OCI-LY7 (cell line): ENCODE data around the gene ENGASE. TPM values are rescaled to one million over a fixed set of nuclear protein-coding genes. Genes with fewer than 3 reads are reported as not detected.

Experiments used
- BruUV-seq: library from RNA; stranded (reverse); fragments of 400-500 nt; replicated peaks from 2 replicates; lab custom pipeline; 2021; lab: Mats Ljungman, UMichigan
- CTCF ChIA-PET: fragments of 300-600 bp; sonication (Branson Sonifier 250); formaldehyde crosslinking; loops from one replicate; lab custom pipeline; 2022; ENCODE audit warnings: antibody characterized with exemption; ENCODE audit not compliant: unreplicated experiment; lab: Charles Lee
- POLR2A ChIA-PET: fragments of 300-600 bp; sonication (Branson Sonifier 250); formaldehyde crosslinking; loops from one replicate; lab custom pipeline; 2022; ENCODE audit warnings: antibody characterized with exemption; lab: Charles Lee
- DNase-seq: peaks from one replicate; pipeline ENCODE4 v3.0.0-alpha.2; 2015; ENCODE audit warnings: low spot score
- H2AFZ ChIP-seq: fragments of 200-600 bp; sonication (generic), shearing (Covaris generic); 2 replicates; pipeline ENCODE4 v1.6.1; 2014; ENCODE audit warnings: mild to moderate bottlenecking, antibody characterized with exemption, low read length, moderate library complexity
- H3K27ac ChIP-seq: fragments of 200-600 bp; sonication (generic); 2 replicates; pipeline ENCODE4 v1.5.1; 2014; ENCODE audit warnings: mixed run types, low read depth, mild to moderate bottlenecking, moderate library complexity, low read length, inconsistent platforms; ENCODE audit not compliant: poor library complexity, severe bottlenecking
- H3K36me3 ChIP-seq: fragments of 200-600 bp; sonication (generic); 2 replicates; pipeline ENCODE4 v1.6.1; 2014; ENCODE audit warnings: mild to moderate bottlenecking, antibody characterized with exemption, low read length, moderate library complexity, mixed read lengths; ENCODE audit not compliant: insufficient read depth
- H3K4me1 ChIP-seq: fragments of 200-600 bp; sonication (generic); 2 replicates; pipeline ENCODE4 v1.5.1; 2014; ENCODE audit warnings: mild to moderate bottlenecking, low read length; ENCODE audit not compliant: insufficient read depth, poor library complexity, severe bottlenecking
- H3K4me2 ChIP-seq: fragments of 200-600 bp; sonication (generic); 2 replicates; pipeline ENCODE4 v1.6.1; 2014; ENCODE audit warnings: mild to moderate bottlenecking, low read length
- H3K4me3 ChIP-seq: fragments of 200-600 bp; sonication (generic); 2 replicates; pipeline ENCODE4 v1.5.1; 2014; ENCODE audit warnings: mild to moderate bottlenecking, low read depth, low read length; ENCODE audit not compliant: poor library complexity, severe bottlenecking
- H3K79me2 ChIP-seq: fragments of 200-600 bp; sonication (generic); 2 replicates; pipeline ENCODE4 v1.6.1; 2016; ENCODE audit warnings: low read depth, mild to moderate bottlenecking, low read length, moderate library complexity, mixed read lengths; ENCODE audit not compliant: insufficient read depth
- H3K9me2 ChIP-seq: fragments of 200-600 bp; sonication (generic); 2 replicates; pipeline ENCODE4 v1.6.1; 2016; ENCODE audit warnings: mild to moderate bottlenecking, low read length, mixed read lengths; ENCODE audit not compliant: insufficient read depth
- H3K9me3 ChIP-seq: fragments of 200-600 bp; sonication (generic); 2 replicates; pipeline ENCODE4 v1.6.1; 2014; ENCODE audit warnings: mild to moderate bottlenecking, mixed run types, low read length, mixed read lengths
- H4K20me1 ChIP-seq: fragments of 200-600 bp; sonication (generic); 2 replicates; pipeline ENCODE4 v1.6.1; 2014; ENCODE audit warnings: mild to moderate bottlenecking, antibody characterized with exemption, low read length, moderate library complexity, mixed read lengths; ENCODE audit not compliant: insufficient read depth
- EZH2phosphoT487 ChIP-seq: fragments of 200-600 bp; sonication (generic); IDR thresholded peaks from 2 replicates; pipeline ENCODE4 v1.6.1; 2018; ENCODE audit warnings: low read depth, borderline replicate concordance, mild to moderate bottlenecking, mixed run types, antibody characterized with exemption, low read length, moderate library complexity, mixed read lengths
- intact Hi-C: fragments of 100-400 bp; cut with micrococcal nuclease; formaldehyde crosslinking; loops from one replicate; pipeline ENCODE4 v1.10.0; 2022; ENCODE audit not compliant: unreplicated experiment
- total RNA-seq, 2 experiments: library from RNA; depleted of rRNA in 1 of 2; stranded (reverse); fragments of >200 nt in 1 of 2; shearing (Covaris generic) in 1 of 2; gene quantifications; 2 replicates each; pipeline ENCODE4 v1.2.3, GENCODE V29; 2014 to 2022
- TF ChIP-seq, protein P1 (sequence below): fragments of 200-600 bp; sonication (generic); conservative IDR thresholded peaks from 2 replicates; pipeline ENCODE4 v1.5.1; 2014; ENCODE audit warnings: mild to moderate bottlenecking, antibody characterized with exemption, low read length, moderate library complexity, mixed read lengths

Gene ENGASE
- total RNA-seq, 2 experiments from 2014 or later, result 8.4 to 35.1 TPM

DNA sequence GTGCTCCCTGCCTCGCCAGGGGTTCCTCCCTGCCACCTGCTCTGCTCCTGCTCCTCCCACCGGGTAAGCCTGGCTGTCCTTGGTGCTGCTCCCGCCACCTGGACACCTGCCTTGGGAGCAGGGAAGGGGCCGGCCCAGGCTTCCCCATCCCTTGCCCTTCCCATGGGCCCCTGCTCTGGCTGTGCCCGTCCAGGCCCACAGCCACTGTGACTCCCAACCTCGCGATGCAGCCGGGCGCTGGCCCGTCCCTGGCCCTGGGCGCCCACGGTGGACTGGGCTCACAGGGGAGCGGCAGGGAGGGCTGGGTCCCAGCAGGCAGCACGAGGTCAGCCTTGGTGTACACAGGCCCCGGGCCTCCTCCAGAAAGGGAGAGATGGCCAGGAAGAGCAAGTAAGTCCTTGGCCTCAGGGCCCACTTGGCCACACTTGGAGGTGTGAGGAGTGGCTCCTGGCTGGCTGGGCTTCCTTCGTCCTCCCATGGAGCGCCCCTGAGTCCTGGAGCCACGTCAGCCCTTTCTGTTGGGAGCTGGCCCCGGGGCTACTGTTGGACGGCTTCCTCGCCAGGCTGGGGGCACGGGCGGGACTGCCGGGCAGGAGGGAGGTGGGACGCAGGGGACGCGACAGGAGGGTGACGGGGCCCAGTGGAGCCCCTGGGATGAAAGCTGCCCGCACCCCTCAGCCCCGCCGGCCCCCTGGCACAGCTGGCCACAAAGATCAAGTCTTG lies 15.3 kb downstream of the ENGASE start:
- ChIA-PET CTCF (interaction anchor here (1.0 kb wide), 1 partner anchor 303 kb away, joined by 4 read pairs; no protein-coding TSS in a partner anchor), POLR2A (interaction anchor here (0.6 kb wide), 1 partner anchor 46 kb away, joined by 3 read pairs; no protein-coding TSS in a partner anchor)
- TF ChIP-seq, protein P1, sequence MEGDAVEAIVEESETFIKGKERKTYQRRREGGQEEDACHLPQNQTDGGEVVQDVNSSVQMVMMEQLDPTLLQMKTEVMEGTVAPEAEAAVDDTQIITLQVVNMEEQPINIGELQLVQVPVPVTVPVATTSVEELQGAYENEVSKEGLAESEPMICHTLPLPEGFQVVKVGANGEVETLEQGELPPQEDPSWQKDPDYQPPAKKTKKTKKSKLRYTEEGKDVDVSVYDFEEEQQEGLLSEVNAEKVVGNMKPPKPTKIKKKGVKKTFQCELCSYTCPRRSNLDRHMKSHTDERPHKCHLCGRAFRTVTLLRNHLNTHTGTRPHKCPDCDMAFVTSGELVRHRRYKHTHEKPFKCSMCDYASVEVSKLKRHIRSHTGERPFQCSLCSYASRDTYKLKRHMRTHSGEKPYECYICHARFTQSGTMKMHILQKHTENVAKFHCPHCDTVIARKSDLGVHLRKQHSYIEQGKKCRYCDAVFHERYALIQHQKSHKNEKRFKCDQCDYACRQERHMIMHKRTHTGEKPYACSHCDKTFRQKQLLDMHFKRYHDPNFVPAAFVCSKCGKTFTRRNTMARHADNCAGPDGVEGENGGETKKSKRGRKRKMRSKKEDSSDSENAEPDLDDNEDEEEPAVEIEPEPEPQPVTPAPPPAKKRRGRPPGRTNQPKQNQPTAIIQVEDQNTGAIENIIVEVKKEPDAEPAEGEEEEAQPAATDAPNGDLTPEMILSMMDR, result no peak
- Histone ChIP-seq H3K27ac (no peak overlapping the region), H3K79me2 (no peaks in the 10 kb centered on the region), H3K4me1 (no peaks in the 10 kb centered on the region), H3K36me3 (no peaks in the 10 kb centered on the region), H3K4me2 (no peak overlapping the region), H4K20me1 (no peaks in the 10 kb centered on the region), H3K4me3 (no peak overlapping the region), H2AFZ (no peak overlapping the region), H3K9me2 (no peaks in the 10 kb centered on the region), H3K9me3 (no peaks in the 10 kb centered on the region)
- no peak for DNase-seq
- BruUV-seq, result no TSS peak
- intact Hi-C loops, result loop anchor here (5.0 kb wide), 1 partner anchor 97 kb away; no protein-coding TSS in a partner anchor

DNA sequence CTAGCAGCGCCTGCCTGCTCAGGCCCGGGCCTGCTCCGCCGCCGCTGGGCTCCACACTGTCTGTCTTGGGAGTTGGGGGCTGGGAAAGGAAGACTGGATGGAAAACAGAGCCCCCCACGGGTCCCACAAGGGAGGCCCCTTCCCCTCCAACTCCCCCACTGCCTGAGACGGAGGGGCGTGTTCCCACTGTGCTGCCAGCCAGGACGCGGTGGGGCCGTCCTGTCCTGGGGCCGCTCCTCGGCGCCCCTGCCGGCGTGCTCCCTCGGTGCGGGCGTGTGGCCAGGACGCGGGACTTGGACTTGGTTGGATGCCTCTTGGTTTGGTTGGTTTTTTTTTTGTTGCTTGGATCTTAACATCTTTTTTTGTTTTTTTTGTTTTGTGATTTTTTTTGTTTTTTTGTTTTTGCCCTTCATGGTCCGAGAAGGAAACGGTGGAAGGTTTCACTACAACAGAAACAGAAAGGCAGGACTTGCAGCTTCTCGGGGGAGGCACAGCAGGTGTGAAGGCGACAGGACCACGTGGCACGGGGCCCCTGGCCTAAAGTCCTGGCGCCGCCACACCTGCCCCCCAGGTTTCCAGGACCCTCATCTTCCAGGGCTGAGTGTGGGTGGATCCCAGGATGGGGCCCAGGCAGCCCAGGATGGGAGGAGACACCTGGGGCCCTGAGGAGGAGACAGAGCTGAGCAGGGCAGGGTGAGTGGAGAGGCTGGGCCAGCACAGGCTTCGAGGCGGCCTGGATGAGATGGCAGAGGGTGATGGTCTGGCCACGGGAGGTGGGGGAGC lies 16.0 kb downstream of the ENGASE start:
- CTCF ChIA-PET, result no interaction called here
- H3K4me2 ChIP-seq, result no peak overlapping the region
- BruUV-seq, result no TSS peak

More for the DNA sequence above, 16.0 kb downstream of the ENGASE start:
- Histone ChIP-seq H3K36me3 (no peaks in the 10 kb centered on the region), H3K9me3 (no peaks in the 10 kb centered on the region), H3K4me1 (no peaks in the 10 kb centered on the region), H4K20me1 (no peaks in the 10 kb centered on the region), H3K4me3 (no peak overlapping the region), H2AFZ (no peak overlapping the region), H3K9me2 (no peaks in the 10 kb centered on the region), H3K79me2 (no peaks in the 10 kb centered on the region), H3K27ac (no peak overlapping the region)
- intact Hi-C loops, result no loop called here
- TF ChIP-seq, protein P1, result no peak
- TF ChIP-seq EZH2phosphoT487, result no peak
- POLR2A ChIA-PET, result no interaction called here
- DNase-seq, result no peak
